ELR (cell line): ENCODE measurements around the gene CWH43.
A peak's percentile ranks its signal among the peaks of the same experiment; 100 is the strongest.
"Not testable (repeated sequence)": the region's sequence is repeated elsewhere in the genome, so short reads cannot be mapped to it uniquely, and the experiment has no call there.

Experiments used
- DNase-seq: peaks from one replicate; pipeline ENCODE4 v3.0.0-alpha.2; 2015; ENCODE audit warnings: low read depth

Gene CWH43

GRCh38 chr4:49097071-49097470 is 111.0 kb downstream of the CWH43 start:
- not testable (repeated sequence) for DNase-seq

- DNase-seq, result not testable (repeated sequence)
Observed at GRCh38 chr4:49097505-49097904, 111.4 kb downstream of the CWH43 start.

GRCh38 chr4:49098034-49098759 is 112.1 kb downstream of the CWH43 start:
- DNase-seq, result not testable (repeated sequence)

- DNase-seq, result peak; percentile 7
Observed at GRCh38 chr4:49099831-49100444, 113.9 kb downstream of the CWH43 start.

GRCh38 chr4:49102344-49102898 is 116.3 kb downstream of the CWH43 start:
- DNase-seq, result not testable (repeated sequence)

GRCh38 chr4:49103436-49104136 is 117.5 kb downstream of the CWH43 start:
- DNase-seq, result not testable (repeated sequence)

GRCh38 chr4:49104231-49104930 is 118.3 kb downstream of the CWH43 start:
- DNase-seq, result not testable (repeated sequence)

- DNase-seq, result not testable (repeated sequence)
Observed at GRCh38 chr4:49105248-49105904, 119.3 kb downstream of the CWH43 start.

- DNase-seq, result peak; percentile 28
Observed at GRCh38 chr4:49107262-49107661, 121.2 kb downstream of the CWH43 start.

- not testable (repeated sequence) for DNase-seq
Observed at GRCh38 chr4:49108183-49108978, 122.3 kb downstream of the CWH43 start.

GRCh38 chr4:49109567-49110166 is 123.6 kb downstream of the CWH43 start:
- DNase-seq, result not testable (repeated sequence)

GRCh38 chr4:49110579-49110978 is 124.5 kb downstream of the CWH43 start:
- not testable (repeated sequence) for DNase-seq
